ENCODE data around the gene PAX9.
"Not testable (repeated sequence)": the region's sequence is repeated elsewhere in the genome, so short reads cannot be mapped to it uniquely, and the experiment has no call there.

The PAX9 gene

GRCh38 chr14:36676236-36676635 lies 14.6 kb downstream of the PAX9 start:
- no peak for FAIRE-seq

- FAIRE-seq, result no peak
These were observed 20.7 kb downstream of the PAX9 start for GRCh38 chr14:36682338-36682737.

DNA sequence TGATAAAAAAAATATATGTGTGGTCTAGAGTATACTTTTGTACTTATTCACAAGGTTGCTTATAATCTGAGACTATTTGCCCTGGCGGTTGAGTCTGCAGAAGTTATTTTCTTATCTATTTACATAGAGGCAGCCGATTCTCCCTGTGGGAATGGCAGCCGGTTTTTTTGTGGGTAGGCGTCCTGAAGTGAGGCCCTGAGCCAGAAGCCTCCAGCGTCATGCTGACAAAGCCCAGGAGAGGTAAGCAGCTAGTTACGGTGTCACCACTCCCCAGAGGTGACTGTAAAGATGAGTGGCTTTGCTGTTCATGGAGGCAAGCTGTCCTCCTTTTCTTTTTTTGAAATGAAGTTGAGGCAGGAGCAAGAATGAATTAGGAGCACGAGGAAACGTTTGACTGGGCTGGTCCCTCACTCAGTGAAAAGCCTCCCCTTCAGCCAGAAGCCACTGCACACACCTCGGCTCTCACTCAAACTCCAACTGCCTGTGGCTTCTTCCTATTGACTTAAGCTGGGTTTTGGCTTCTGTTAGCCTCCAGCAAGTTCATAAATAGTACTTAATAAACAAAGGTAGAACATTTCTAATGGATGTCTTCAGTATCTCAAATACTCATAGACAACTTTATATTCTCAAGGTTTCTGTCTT lies 21.5 kb downstream of the PAX9 start:
- FAIRE-seq, result no peak

DNA sequence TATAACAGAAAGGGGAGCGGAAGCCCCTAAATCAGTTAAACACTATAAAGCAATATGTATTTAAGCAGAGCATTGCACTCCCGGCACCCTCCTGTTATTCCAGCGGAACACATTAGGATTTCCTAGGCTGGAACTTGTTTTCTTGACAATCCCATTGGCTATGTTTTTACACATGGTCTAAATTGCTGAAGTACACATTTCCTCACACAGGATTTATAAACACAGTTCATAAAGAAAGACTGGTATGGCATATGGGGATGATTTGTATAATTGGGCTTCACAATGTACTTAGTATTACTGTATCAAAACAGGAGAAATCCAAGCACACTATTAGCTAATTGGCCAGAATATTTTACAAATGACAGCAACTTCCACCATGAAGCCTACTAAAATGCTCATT lies 23.3 kb downstream of the PAX9 start:
- no peak for FAIRE-seq

GRCh38 chr14:36690311-36691040 lies 28.8 kb downstream of the PAX9 start:
- no peak for FAIRE-seq

GRCh38 chr14:36699420-36699819 lies 37.8 kb downstream of the PAX9 start:
- FAIRE-seq, result not testable (repeated sequence)

DNA sequence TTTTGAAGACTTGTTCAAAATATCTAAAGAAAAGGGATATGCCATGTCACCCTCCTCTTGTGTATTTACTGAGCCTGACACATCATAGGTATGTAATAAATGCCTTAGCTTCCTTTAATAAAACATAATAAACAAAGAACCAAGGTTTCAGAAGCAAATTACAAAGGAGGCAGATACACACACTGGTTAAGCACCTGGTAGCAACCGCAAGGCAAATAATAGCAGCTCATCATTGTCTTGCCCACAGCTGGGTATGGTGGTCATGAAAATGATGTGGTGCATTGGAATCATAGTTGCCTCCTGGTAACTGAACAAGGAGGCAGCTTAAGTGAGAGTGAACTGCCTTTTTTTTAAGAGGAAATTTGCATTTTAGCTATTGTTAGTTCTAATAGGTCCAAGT lies 39.0 kb downstream of the PAX9 start:
- FAIRE-seq, result no peak

- FAIRE-seq, result no peak
These were observed 39.5 kb downstream of the PAX9 start for GRCh38 chr14:36701132-36701531.

GRCh38 chr14:36702474-36702873 lies 40.8 kb downstream of the PAX9 start:
- FAIRE-seq, result no peak

DNA sequence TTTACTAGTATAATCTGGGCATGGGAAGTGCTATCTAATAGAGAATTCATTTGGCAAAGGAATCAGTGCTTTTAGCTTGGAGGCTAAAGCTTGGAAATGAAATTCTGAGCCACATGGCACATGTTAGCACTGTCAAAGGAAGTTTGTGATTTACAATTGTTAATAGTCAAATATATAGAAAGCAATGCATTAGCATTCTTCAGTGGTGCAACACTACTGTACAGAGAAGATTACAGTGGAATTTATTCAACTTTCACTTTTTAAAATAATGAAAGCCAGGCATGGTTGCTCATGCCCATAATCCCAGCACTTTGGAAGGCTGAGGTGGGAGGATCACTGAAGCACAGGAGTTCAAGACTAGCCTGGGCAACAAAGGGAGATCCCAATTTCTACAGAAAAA lies 45.9 kb downstream of the PAX9 start:
- FAIRE-seq, result no peak

GRCh38 chr14:36713960-36714703 lies 52.5 kb downstream of the PAX9 start:
- no peak for FAIRE-seq

GRCh38 chr14:36716614-36717184 lies 55.0 kb downstream of the PAX9 start:
- FAIRE-seq, result no peak

DNA sequence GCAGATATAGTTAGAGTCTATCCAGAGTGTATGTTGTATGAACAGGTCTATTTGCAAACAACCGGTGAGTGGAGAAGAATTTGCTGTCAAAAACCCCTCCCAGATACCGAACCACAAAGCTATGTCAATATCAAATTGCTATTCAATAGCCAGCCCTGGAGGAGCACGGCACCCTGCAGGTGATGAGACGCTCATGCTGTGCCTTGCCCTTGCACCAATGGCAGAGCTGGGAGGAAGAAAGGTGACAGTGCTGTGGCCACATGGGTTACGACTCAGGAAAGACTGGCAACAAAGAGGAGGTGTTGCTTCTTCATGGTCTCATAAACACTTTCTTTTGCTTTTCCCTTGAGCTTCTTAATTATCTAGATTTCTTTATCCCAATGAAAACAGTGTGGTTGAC lies 55.7 kb downstream of the PAX9 start:
- no peak for FAIRE-seq

DNA sequence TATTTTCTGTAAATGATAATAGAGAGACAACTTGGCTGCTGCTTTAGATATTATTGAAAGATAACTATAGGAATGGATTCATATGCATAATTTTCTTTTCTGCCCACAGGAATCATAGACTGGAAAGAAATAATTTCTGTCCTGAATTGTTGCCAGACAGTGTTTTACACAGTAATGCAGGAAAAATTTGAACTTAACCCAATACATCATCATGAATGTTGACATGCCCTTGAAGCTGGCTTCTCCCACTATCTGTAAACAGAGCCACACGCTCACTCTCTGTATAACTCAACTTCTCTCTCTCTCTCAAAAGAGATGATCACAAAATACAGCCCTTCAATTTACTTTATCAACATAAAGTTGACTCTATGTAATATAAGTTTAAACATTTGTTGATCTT lies 56.6 kb downstream of the PAX9 start:
- no peak for FAIRE-seq

GRCh38 chr14:36719823-36720222 lies 58.2 kb downstream of the PAX9 start:
- no peak for FAIRE-seq

- FAIRE-seq, result no peak
These were observed 59.0 kb downstream of the PAX9 start for GRCh38 chr14:36720657-36721056.

DNA sequence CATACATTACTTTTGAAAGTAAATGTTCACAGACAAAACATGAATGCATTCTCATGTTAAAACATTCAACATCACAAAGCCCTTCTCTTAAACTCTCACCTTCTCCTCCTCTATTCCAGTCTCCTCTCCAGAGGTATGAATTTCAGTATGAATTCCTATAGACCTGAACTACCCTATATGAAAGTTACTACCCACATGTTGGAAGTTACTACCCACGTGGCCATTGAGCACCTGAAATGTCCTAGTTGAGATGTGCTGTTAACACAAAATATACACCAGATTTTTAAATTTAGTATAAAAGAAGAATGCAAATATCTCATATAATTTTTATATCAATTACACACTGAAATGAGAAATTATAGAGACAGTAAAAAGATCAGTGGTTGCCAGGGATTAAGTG lies 60.2 kb downstream of the PAX9 start:
- FAIRE-seq, result no peak

- FAIRE-seq, result no peak
These were observed 61.9 kb downstream of the PAX9 start for GRCh38 chr14:36723530-36723929.

DNA sequence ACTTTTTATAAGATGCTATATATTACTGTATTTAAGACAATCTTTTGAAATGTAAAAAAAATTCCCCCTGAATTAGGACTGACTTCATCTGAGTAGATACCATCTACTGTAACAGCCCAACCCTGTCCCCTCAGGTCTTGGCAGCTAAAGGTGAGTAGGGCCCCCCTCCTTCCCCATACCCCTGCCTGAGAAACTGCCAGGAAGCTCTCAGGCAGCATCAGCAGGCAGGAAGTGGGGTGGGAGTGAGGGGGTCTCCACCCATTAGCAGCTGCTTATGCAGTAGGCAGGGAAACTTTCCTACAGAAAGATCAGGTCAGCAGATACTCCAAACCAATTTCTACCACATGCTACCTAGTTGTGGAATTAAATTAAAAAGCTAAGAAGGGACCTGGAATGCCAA lies 62.5 kb downstream of the PAX9 start:
- FAIRE-seq, result no peak

GRCh38 chr14:36726128-36726527 lies 64.5 kb downstream of the PAX9 start:
- FAIRE-seq, result no peak
